Fibroblast of lung (primary cell): ENCODE data around the gene DHCR24. TPM values are rescaled to one million over a fixed set of nuclear protein-coding genes. Genes with fewer than 3 reads are reported as not detected.
A peak's percentile ranks its signal among the peaks of the same experiment; 100 is the strongest.

Experiments used
- DNase-seq, 2 donors: peaks; one replicate each; pipeline versions ENCODE4 v3.0.0 to v3.0.0-alpha.2; 2010; ENCODE audit warnings: low read depth in 2 of 2
- H2AFZ ChIP-seq: 2 replicates; pipeline ENCODE4 v1.5.1; 2012; ENCODE audit warnings: low read length, control low read depth, inconsistent platforms
- H3K27ac ChIP-seq: 2 replicates; pipeline ENCODE4 v1.5.1; 2011; ENCODE audit warnings: low read length, control low read depth; ENCODE audit not compliant: insufficient read depth
- H3K27me3 ChIP-seq: 2 replicates; pipeline ENCODE4 v1.5.1; 2011; ENCODE audit warnings: mild to moderate bottlenecking, low read length; ENCODE audit not compliant: control insufficient read depth, insufficient read depth
- H3K36me3 ChIP-seq: 2 replicates; pipeline ENCODE4 v1.5.1; 2011; ENCODE audit warnings: low read length; ENCODE audit not compliant: control insufficient read depth, insufficient read depth
- H3K4me1 ChIP-seq: 2 replicates; pipeline ENCODE4 v1.5.1; 2011; ENCODE audit warnings: low read length; ENCODE audit not compliant: control insufficient read depth, insufficient read depth; ENCODE audit errors: extremely low read depth
- H3K4me2 ChIP-seq: 2 replicates; pipeline ENCODE4 v1.5.1; 2011; ENCODE audit warnings: low read length, control low read depth; ENCODE audit not compliant: insufficient read depth; ENCODE audit errors: extremely low read depth
- H3K4me3 ChIP-seq, 4 experiments: fragments of 200-600 bp in 1 of 4; sonication (generic) in 1 of 4; replicated peaks in 1 of 4; 2 replicates each; pipeline ENCODE4 v1.5.1; 2011 to 2016; ENCODE audit warnings: low read length in 4 of 4, low read depth in 3 of 4, mild to moderate bottlenecking in 3 of 4, control low read depth in 2 of 4, inconsistent platforms in 1 of 4, mixed read lengths in 1 of 4; ENCODE audit not compliant: insufficient read depth in 1 of 4; ENCODE audit errors: control extremely low read depth in 1 of 4
- H3K79me2 ChIP-seq: 2 replicates; pipeline ENCODE4 v1.5.1; 2012; ENCODE audit warnings: mild to moderate bottlenecking, low read length, inconsistent platforms; ENCODE audit not compliant: control insufficient read depth, insufficient read depth
- H3K9ac ChIP-seq: 2 replicates; pipeline ENCODE4 v1.5.1; 2011; ENCODE audit warnings: mild to moderate bottlenecking, low read length, control low read depth; ENCODE audit not compliant: insufficient read depth
- H3K9me3 ChIP-seq: 2 replicates; pipeline ENCODE4 v1.5.1; 2012; ENCODE audit warnings: low read depth, low read length; ENCODE audit not compliant: control insufficient read depth, insufficient read depth
- H4K20me1 ChIP-seq: 2 replicates; pipeline ENCODE4 v1.5.1; 2011; ENCODE audit warnings: low read length; ENCODE audit not compliant: control insufficient read depth, insufficient read depth; ENCODE audit errors: extremely low read depth
- CTCF ChIP-seq, 2 donors: IDR thresholded peaks in 1 of 2; conservative IDR thresholded peaks in 1 of 2; 1 replicate in 1 of 2; 2 replicates in 1 of 2; pipeline ENCODE4 v1.5.1; 2011 to 2012; ENCODE audit warnings: low read length in 2 of 2, control low read depth in 1 of 2, inconsistent platforms in 1 of 2, low read depth in 1 of 2, mild to moderate bottlenecking in 1 of 2
- EZH2 ChIP-seq: IDR thresholded peaks from 2 replicates; pipeline ENCODE4 v1.5.1; 2012; ENCODE audit warnings: low read length, control low read depth, mild to moderate bottlenecking; ENCODE audit errors: missing control alignments
- polyA plus RNA-seq, 2 donors: library from polyadenylated mRNA; depleted of rRNA in 1 of 2; stranded (reverse) in 1 of 2; unstranded in 1 of 2; fragments of >200 nt; gene quantifications; 2 replicates each; pipeline ENCODE4 v1.2.1, GENCODE V29; 2011 to 2012; ENCODE audit warnings: missing spikeins in 1 of 2
- total RNA-seq: library from RNA; depleted of rRNA; stranded (reverse); fragments of >200 nt; gene quantifications from 2 replicates; pipeline ENCODE4 v1.2.1, GENCODE V29; 2014

The DHCR24 gene
- total and polyA plus RNA-seq, 2 donors (not counting 1 experiment from before 2014, with no cell fraction given), result 217 to 329 TPM

- TF ChIP-seq CTCF (conservative IDR thresholded peaks at IDR 0.05 in 1 of 2, IDR thresholded peaks at IDR 0.05 in 1 of 2; ENCODE audit: low read depth in 1 of 2, low read length in 2 of 2) (peak in 1 of 2 donors; percentile 13), EZH2 (no peak)
- Histone ChIP-seq H3K9me3 (no peaks in the 10 kb centered on the region), H2AFZ (no peak overlapping the region), H3K79me2 (peaks cover 3% of the 10 kb centered on the region), H3K4me1 (peaks cover 2% of the 10 kb centered on the region), H3K27ac (no peak overlapping the region), H3K36me3 (peaks cover 28% of the 10 kb centered on the region), H4K20me1 (peaks cover 1% of the 10 kb centered on the region), H3K9ac (no peak overlapping the region), H3K27me3 (no peaks in the 10 kb centered on the region), H3K4me2 (no peak overlapping the region), H3K4me3 (no peak overlapping the region)
- no peak for DNase-seq
These were observed 15.0 kb downstream of the DHCR24 start for GRCh38 chr1:54872036-54872331.

GRCh38 chr1:54871275-54872035 lies 15.5 kb downstream of the DHCR24 start:
- peaks cover 32% of the 10 kb centered on the region for H3K36me3 ChIP-seq
- H3K27ac ChIP-seq, result no peak overlapping the region
- TF ChIP-seq EZH2 (no peak), CTCF (conservative IDR thresholded peaks at IDR 0.05 in 1 of 2, IDR thresholded peaks at IDR 0.05 in 1 of 2; ENCODE audit: low read depth in 1 of 2, low read length in 2 of 2) (no peak)
- H3K27me3 ChIP-seq, result no peaks in the 10 kb centered on the region
- no peak for DNase-seq
- H3K79me2 ChIP-seq, result no peaks in the 10 kb centered on the region
- no peak overlapping the region for H2AFZ ChIP-seq
- no peak overlapping the region for H3K9ac ChIP-seq
- no peaks in the 10 kb centered on the region for H3K4me1 ChIP-seq
- no peak overlapping the region for H3K4me2 ChIP-seq
- H3K9me3 ChIP-seq, result no peaks in the 10 kb centered on the region
- H3K4me3 ChIP-seq, result no peak overlapping the region
- peaks cover 1% of the 10 kb centered on the region for H4K20me1 ChIP-seq

DNA sequence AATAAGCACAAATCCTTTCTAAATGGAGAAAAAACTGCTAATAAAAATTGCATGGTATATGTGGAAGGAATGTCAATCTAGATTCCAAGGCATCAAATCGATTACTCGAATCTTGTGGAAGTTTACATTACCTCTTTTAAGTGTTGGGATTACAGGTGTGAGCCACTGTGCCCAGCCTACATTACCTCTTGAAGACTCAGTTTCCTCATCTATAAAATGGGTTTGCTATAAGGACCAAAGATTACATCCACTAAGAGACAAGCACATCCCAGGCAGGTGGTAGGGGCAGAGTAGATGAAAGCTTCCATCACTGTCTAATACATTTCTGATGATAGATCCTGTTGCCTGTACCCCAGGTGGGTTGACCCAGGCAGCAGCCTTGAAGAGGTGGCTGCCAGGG lies 16.1 kb downstream of the DHCR24 start:
- no peak for DNase-seq
- TF ChIP-seq EZH2 (no peak), CTCF (conservative IDR thresholded peaks at IDR 0.05 in 1 of 2, IDR thresholded peaks at IDR 0.05 in 1 of 2; ENCODE audit: low read depth in 1 of 2, low read length in 2 of 2) (no peak)
- no peak overlapping the region for H3K4me3 ChIP-seq
- no peak overlapping the region for H3K27ac ChIP-seq
- H3K36me3 ChIP-seq, result peaks cover 35% of the 10 kb centered on the region
- H3K4me1 ChIP-seq, result no peaks in the 10 kb centered on the region
- no peak overlapping the region for H3K9ac ChIP-seq
- peaks cover 1% of the 10 kb centered on the region for H4K20me1 ChIP-seq
- no peaks in the 10 kb centered on the region for H3K79me2 ChIP-seq
- no peak overlapping the region for H3K4me2 ChIP-seq
- no peaks in the 10 kb centered on the region for H3K27me3 ChIP-seq
- no peak overlapping the region for H2AFZ ChIP-seq
- no peaks in the 10 kb centered on the region for H3K9me3 ChIP-seq
